Kidney epithelial cell (primary cell): ENCODE results near the gene STX7. TPM values are rescaled to one million over a fixed set of nuclear protein-coding genes. Genes with fewer than 3 reads are reported as not detected.

Experiments used
- DNase-seq: peaks from one replicate; pipeline ENCODE4 v3.0.0-alpha.2; 2010; ENCODE audit warnings: low read depth
- H3K27me3 ChIP-seq: 2 replicates; pipeline ENCODE4 v1.6.0; 2011; ENCODE audit warnings: low read length; ENCODE audit not compliant: control insufficient read depth, insufficient read depth
- H3K36me3 ChIP-seq: 2 replicates; pipeline ENCODE4 v1.5.1; 2011; ENCODE audit warnings: low read length; ENCODE audit not compliant: control insufficient read depth, insufficient read depth
- H3K4me3 ChIP-seq: 2 replicates; pipeline ENCODE4 v1.5.1; 2011; ENCODE audit warnings: low read depth, mild to moderate bottlenecking, control low read depth, low read length
- CTCF ChIP-seq: IDR thresholded peaks from 2 replicates; pipeline ENCODE4 v1.5.1; 2011; ENCODE audit warnings: mild to moderate bottlenecking, moderate library complexity, low read length, control low read depth, inconsistent platforms; ENCODE audit not compliant: insufficient read depth, poor library complexity, severe bottlenecking
- total RNA-seq: library from RNA; depleted of rRNA; stranded (reverse); fragments of >200 nt; gene quantifications from 2 replicates; pipeline ENCODE4 v1.2.3, GENCODE V29; 2015

STX7 gene
- total RNA-seq, 1 donor from 2014 or later, result 35.8 TPM

- Histone ChIP-seq H3K36me3 (no peaks in the 10 kb centered on the region), H3K27me3 (no peaks in the 10 kb centered on the region), H3K4me3 (no peak overlapping the region)
- no peak for DNase-seq
- TF ChIP-seq CTCF, result no peak
Observed at GRCh38 chr6:132413499-132413802, 99.5 kb downstream of the STX7 start.

DNA sequence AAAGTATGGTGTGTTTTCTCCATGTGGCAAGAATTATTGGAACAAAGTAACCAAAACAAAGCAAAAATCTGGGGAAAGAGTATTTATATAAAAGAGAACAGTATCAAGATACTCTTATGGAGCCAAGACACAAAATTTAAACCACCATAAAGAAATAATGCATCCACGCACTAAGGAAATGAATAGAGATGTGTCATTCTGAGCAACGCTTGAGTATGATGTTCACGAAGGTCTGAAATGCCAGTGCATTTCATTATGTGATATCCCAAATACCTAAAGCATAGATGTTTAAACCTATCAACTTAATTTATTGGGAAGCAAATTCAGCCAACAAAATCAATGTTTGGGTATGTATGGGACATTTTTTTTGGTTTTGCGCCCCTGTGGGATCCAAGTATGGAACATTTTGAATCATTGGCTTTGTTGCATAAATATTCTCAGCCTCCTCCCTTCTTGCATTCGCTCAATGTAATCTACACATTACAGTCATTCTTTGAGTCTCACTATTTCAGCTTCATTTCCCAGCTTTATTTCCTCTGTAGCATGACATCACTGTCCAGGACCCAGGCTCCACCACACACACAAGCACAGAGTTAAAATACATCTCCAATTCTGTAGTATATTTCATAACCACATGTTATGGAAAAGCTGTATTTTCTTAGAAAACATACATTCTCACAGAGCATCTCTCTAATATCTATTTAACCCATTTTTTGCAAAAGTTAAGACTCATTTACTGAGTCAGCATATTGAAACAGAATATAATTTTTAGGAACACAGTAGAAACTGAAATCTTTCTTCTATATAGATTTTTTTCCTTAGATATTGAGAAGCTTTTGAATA, 100.0 kb downstream of the STX7 start:
- H3K4me3 ChIP-seq, result no peak overlapping the region
- H3K36me3 ChIP-seq, result no peaks in the 10 kb centered on the region
- no peaks in the 10 kb centered on the region for H3K27me3 ChIP-seq
- no peak for TF ChIP-seq CTCF
- no peak for DNase-seq

DNA sequence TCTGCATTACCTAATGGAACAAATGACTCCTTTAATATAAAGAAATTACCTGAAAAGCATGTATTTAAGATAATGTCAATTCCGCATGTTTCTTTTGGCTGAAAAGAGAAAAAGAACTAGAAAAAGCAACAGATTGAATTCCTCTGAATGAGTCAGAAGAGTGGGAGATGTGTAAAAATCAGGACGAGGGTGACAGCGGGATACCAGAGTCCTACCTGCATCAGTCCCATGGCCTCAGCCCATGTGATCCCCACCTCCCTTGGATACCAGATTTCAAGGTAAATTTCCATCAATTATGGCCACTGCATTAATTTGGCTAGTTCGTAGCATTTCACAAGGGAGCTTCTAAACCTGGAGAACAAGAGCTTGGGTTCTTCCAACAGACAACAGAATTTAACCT, 101.6 kb downstream of the STX7 start:
- H3K27me3 ChIP-seq, result no peaks in the 10 kb centered on the region
- H3K36me3 ChIP-seq, result no peaks in the 10 kb centered on the region
- TF ChIP-seq CTCF, result no peak
- DNase-seq, result no peak
- H3K4me3 ChIP-seq, result no peak overlapping the region

- H3K36me3 ChIP-seq, result no peaks in the 10 kb centered on the region
- no peak for DNase-seq
Observed at GRCh38 chr6:132410830-132411229, 102.1 kb downstream of the STX7 start.

GRCh38 chr6:132405143-132405915, 107.6 kb downstream of the STX7 start:
- no peaks in the 10 kb centered on the region for H3K27me3 ChIP-seq
- no peaks in the 10 kb centered on the region for H3K36me3 ChIP-seq
- H3K4me3 ChIP-seq, result no peak overlapping the region
- no peak for DNase-seq
- no peak for TF ChIP-seq CTCF

More at GRCh38 chr6:132410830-132411229, 102.1 kb downstream of the STX7 start:
- Histone ChIP-seq H3K27me3 (no peaks in the 10 kb centered on the region), H3K4me3 (no peak overlapping the region)
- no peak for TF ChIP-seq CTCF

GRCh38 chr6:132404736-132405135, 108.2 kb downstream of the STX7 start:
- TF ChIP-seq CTCF, result no peak

More at GRCh38 chr6:132404736-132405135, 108.2 kb downstream of the STX7 start:
- no peak overlapping the region for H3K4me3 ChIP-seq
- no peaks in the 10 kb centered on the region for H3K36me3 ChIP-seq
- no peak for DNase-seq
- H3K27me3 ChIP-seq, result no peaks in the 10 kb centered on the region
